MM.1S (cell line): Measurements from ENCODE around the gene PTPRN2.

Experiments
- DNase-seq: peaks from one replicate; pipeline ENCODE4 v3.0.0-alpha.2; 2015
- H2AFZ ChIP-seq: fragments of 300-600 bp; sonication (generic); 2 replicates; pipeline ENCODE4 v1.6.0; 2016; ENCODE audit warnings: antibody characterized with exemption, low read length
- H3F3A ChIP-seq: fragments of 300-600 bp; sonication (generic); 2 replicates; pipeline ENCODE4 v1.6.1; 2016; ENCODE audit warnings: mild to moderate bottlenecking, antibody characterized with exemption, low read length, moderate library complexity, mixed read lengths; ENCODE audit not compliant: insufficient read depth
- H3K27ac ChIP-seq: fragments of 300-600 bp; sonication (generic); 2 replicates; pipeline ENCODE4 v1.5.1; 2016; ENCODE audit warnings: mild to moderate bottlenecking, low read length
- H3K27me3 ChIP-seq: fragments of 300-600 bp; sonication (generic); replicated peaks from 2 replicates; pipeline ENCODE4 v1.6.0; 2016; ENCODE audit warnings: low read length; ENCODE audit not compliant: insufficient read depth
- H3K36me3 ChIP-seq: fragments of 300-600 bp; sonication (generic); replicated peaks from 2 replicates; pipeline ENCODE4 v1.6.1; 2016; ENCODE audit warnings: mild to moderate bottlenecking, low read length, mixed read lengths; ENCODE audit not compliant: insufficient read depth
- H3K4me1 ChIP-seq: fragments of 300-600 bp; sonication (generic); 2 replicates; pipeline ENCODE4 v1.6.1; 2016; ENCODE audit warnings: low read length, mixed read lengths
- H3K4me2 ChIP-seq: fragments of 300-600 bp; sonication (generic); 2 replicates; pipeline ENCODE4 v1.6.0; 2016; ENCODE audit warnings: low read depth, low read length
- H3K4me3 ChIP-seq: fragments of 300-600 bp; sonication (generic); 2 replicates; pipeline ENCODE4 v1.5.1; 2016; ENCODE audit warnings: low read length, mixed read lengths
- H3K79me2 ChIP-seq: fragments of 300-600 bp; sonication (generic); 2 replicates; pipeline ENCODE4 v1.6.1; 2016; ENCODE audit warnings: mixed run types, low read length, mixed read lengths
- H3K9ac ChIP-seq: fragments of 300-600 bp; sonication (generic); 2 replicates; pipeline ENCODE4 v1.6.1; 2016; ENCODE audit warnings: low read length, mixed read lengths
- H3K9me2 ChIP-seq: fragments of 300-600 bp; sonication (generic); replicated peaks from 2 replicates; pipeline ENCODE4 v1.6.1; 2016; ENCODE audit warnings: mild to moderate bottlenecking, low read length, mixed read lengths; ENCODE audit not compliant: insufficient read depth
- H3K9me3 ChIP-seq: fragments of 300-600 bp; sonication (generic); replicated peaks from 2 replicates; pipeline ENCODE4 v1.6.1; 2016; ENCODE audit warnings: mild to moderate bottlenecking, low read length, mixed read lengths; ENCODE audit not compliant: insufficient read depth
- H4K20me1 ChIP-seq: fragments of 300-600 bp; sonication (generic); 2 replicates; pipeline ENCODE4 v1.6.1; 2016; ENCODE audit warnings: mild to moderate bottlenecking, low read length, moderate library complexity, mixed read lengths; ENCODE audit not compliant: insufficient read depth
- EZH2 ChIP-seq: fragments of 300-600 bp; sonication (generic); optimal IDR thresholded peaks from 2 replicates; pipeline ENCODE3; 2017; ENCODE audit warnings: low read depth, mild to moderate bottlenecking, antibody characterized with exemption, low read length, mixed read lengths
- EZH2phosphoT487 ChIP-seq: fragments of 300-600 bp; sonication (generic); IDR thresholded peaks from 2 replicates; pipeline ENCODE4 v1.6.1; 2018; ENCODE audit warnings: antibody characterized with exemption, low read length
- TF ChIP-seq, protein P1 (sequence below): fragments of 300-600 bp; sonication (generic); IDR thresholded peaks from 2 replicates; pipeline ENCODE4 v1.5.1; 2016; ENCODE audit warnings: antibody characterized with exemption, low read length, mixed read lengths

Gene PTPRN2

DNA sequence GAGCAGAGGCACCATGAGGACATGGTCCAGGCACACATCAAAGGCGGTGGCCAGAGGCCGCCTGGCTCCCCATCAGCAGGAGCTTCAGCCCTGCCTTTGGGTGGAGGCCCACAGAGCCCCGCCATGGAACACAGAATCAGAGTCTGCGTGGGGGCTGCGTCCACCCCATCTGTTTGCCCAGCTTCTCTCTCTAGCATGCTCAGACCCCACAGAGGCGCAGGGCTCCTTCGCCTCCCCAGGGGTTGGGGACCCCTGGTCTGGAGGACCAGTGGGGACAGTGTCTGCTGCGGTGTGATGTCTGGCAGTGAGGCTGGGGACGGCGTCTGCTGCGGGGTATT is 321.9 kb downstream of the PTPRN2 start:
- Histone ChIP-seq H3K36me3 (no peaks in the 10 kb centered on the region), H3F3A (no peaks in the 10 kb centered on the region), H3K9me2 (no peaks in the 10 kb centered on the region), H2AFZ (no peak overlapping the region), H3K4me1 (no peaks in the 10 kb centered on the region), H3K9me3 (no peaks in the 10 kb centered on the region), H3K4me2 (no peak overlapping the region), H3K79me2 (no peaks in the 10 kb centered on the region), H3K4me3 (no peak overlapping the region), H4K20me1 (no peaks in the 10 kb centered on the region), H3K9ac (no peak overlapping the region), H3K27ac (no peak overlapping the region), H3K27me3 (peaks cover 23% of the 10 kb centered on the region)
- TF ChIP-seq EZH2: no peak
- no peak for TF ChIP-seq EZH2phosphoT487
- TF ChIP-seq, protein P1, sequence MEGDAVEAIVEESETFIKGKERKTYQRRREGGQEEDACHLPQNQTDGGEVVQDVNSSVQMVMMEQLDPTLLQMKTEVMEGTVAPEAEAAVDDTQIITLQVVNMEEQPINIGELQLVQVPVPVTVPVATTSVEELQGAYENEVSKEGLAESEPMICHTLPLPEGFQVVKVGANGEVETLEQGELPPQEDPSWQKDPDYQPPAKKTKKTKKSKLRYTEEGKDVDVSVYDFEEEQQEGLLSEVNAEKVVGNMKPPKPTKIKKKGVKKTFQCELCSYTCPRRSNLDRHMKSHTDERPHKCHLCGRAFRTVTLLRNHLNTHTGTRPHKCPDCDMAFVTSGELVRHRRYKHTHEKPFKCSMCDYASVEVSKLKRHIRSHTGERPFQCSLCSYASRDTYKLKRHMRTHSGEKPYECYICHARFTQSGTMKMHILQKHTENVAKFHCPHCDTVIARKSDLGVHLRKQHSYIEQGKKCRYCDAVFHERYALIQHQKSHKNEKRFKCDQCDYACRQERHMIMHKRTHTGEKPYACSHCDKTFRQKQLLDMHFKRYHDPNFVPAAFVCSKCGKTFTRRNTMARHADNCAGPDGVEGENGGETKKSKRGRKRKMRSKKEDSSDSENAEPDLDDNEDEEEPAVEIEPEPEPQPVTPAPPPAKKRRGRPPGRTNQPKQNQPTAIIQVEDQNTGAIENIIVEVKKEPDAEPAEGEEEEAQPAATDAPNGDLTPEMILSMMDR: no peak
- DNase-seq: no peak

DNA sequence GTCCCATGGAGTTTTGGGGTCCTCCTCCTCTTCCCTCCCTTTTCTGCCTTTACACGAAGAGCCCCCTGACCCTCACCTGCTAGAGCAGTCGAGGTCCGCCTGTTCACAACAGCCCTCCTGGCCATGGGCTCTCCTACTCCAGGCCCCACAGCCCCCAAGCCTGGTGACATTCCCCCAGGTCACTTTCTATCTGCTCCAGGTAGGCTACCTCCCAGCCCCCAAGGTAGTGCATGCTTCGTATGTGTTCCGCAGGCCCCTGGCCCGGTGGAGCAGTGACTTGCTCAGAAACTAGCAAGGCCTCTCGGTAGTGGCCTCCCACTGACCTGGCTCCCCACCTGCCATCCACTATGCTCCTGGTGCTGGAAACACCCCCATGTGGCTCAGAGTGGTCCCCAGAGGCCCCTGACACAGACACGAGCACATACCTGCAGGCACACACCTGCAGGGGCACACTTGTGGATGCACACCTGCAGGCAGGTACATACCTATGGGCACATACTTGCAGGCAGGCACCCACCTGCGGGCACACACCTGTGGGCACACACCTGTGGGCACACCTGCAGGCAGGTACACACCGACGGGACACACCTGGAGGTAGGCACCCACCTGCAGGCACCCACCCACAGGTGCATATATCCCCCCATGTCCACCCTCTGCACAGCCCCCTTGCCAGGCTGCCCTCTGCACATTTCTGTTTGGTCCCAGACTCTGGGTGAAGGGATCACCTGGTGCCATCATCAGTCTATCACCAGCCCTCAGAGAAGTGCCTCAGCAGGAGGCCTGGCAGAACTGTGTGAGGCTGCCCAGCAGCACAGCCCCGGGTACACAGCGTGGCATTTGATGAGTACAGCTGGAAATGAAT is 322.5 kb downstream of the PTPRN2 start:
- H3K9ac ChIP-seq: no peak overlapping the region
- H2AFZ ChIP-seq: no peak overlapping the region
- H3K9me2 ChIP-seq: no peaks in the 10 kb centered on the region
- H3K27me3 ChIP-seq: peaks cover 27% of the 10 kb centered on the region
- H3F3A ChIP-seq: no peaks in the 10 kb centered on the region
- TF ChIP-seq EZH2 (no peak), EZH2phosphoT487 (no peak)
- TF ChIP-seq, protein P1: no peak
- no peak overlapping the region for H3K4me3 ChIP-seq
- no peaks in the 10 kb centered on the region for H3K79me2 ChIP-seq
- no peaks in the 10 kb centered on the region for H4K20me1 ChIP-seq
- H3K27ac ChIP-seq: no peak overlapping the region
- H3K9me3 ChIP-seq: no peaks in the 10 kb centered on the region
- H3K36me3 ChIP-seq: no peaks in the 10 kb centered on the region
- no peaks in the 10 kb centered on the region for H3K4me1 ChIP-seq
- no peak for DNase-seq
- H3K4me2 ChIP-seq: no peak overlapping the region

DNA sequence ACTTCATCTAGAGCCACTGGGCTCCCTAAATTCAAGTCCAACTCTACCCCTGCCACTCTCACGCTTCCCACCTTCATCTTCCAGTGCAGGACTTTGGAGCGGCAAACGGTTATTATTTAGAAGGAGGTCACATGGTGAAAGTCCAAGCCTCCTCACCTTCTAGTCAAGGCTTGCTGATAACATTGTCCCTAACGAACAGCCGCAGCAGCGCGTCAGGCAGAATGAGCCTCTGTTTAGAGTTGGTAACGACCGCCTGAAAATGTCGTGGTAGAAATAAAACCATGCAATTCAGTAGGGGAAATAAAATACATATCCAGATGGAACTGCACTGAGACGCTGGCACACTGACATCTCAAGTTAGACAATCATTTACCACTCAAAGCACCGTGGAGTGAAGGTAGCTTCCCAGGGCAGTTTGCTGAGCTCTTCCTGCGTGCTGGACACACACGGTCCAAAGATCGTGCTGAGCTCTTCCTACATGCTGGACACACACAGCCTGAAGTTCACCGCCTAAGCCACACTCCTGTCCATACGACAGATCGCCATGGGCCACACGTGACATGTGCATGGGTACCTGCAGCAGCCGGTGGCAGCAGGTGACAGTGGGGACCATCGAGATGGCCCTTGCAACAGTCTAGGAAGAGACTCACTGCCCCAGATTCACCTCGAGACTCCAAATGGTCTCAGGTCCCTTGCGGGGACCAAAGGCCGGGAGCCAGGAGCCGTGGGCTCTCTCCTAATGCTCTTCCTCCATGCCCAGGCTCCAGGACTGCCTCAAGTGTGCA is 323.5 kb downstream of the PTPRN2 start:
- H3F3A ChIP-seq: no peaks in the 10 kb centered on the region
- H3K36me3 ChIP-seq: no peaks in the 10 kb centered on the region
- H3K79me2 ChIP-seq: no peaks in the 10 kb centered on the region
- H3K9me3 ChIP-seq: no peaks in the 10 kb centered on the region
- no peaks in the 10 kb centered on the region for H4K20me1 ChIP-seq
- H3K4me3 ChIP-seq: no peak overlapping the region
- H3K4me2 ChIP-seq: no peak overlapping the region
- no peak overlapping the region for H3K27ac ChIP-seq
- H3K9me2 ChIP-seq: no peaks in the 10 kb centered on the region
- H2AFZ ChIP-seq: no peak overlapping the region
- H3K9ac ChIP-seq: no peak overlapping the region
- H3K27me3 ChIP-seq: peaks cover 36% of the 10 kb centered on the region
- TF ChIP-seq EZH2phosphoT487: no peak
- no peak for TF ChIP-seq EZH2
- TF ChIP-seq, protein P1: no peak
- no peaks in the 10 kb centered on the region for H3K4me1 ChIP-seq
- no peak for DNase-seq
